ENCODE data around the gene DNHD1. TPM values are rescaled to one million over a fixed set of nuclear protein-coding genes. Genes with fewer than 3 reads are reported as not detected.

DNHD1 gene
- polyA plus RNA-seq, 3 donors = 0.24 to 21.0 (median 0.59) TPM

- intact Hi-C loops (cut with micrococcal nuclease) = loop anchor here (2.0 to 10.0 kb wide), 6 partner anchors 90 to 243 kb away; partner anchors contain the start of genes CNGA4 (in 1 of the 2), ILK (in 1 of the 2), MRPL17 (in 1 of the 2) and RRP8 (in 1 of the 2)
- Mint-ChIP-seq H3K9me3 (peaks cover 0 to 2% (median 0%) of the 10 kb centered on the region in 7 donors), H3K27me3 (ENCODE audit: low read depth in 3 of 3) (peaks cover 0 to 5% (median 0%) of the 10 kb centered on the region in 3 donors), H3K27ac (peak overlapping the region; percentile 96 to 99 (median 98)), H3K4me3 (peak overlapping the region; percentile 82 to 91), H3K4me1 (peaks cover 35% of the 10 kb centered on the region), H3K36me3 (peaks cover 37 to 40% of the 10 kb centered on the region in 2 donors)
- Histone ChIP-seq H3K4me1 (ENCODE audit: control insufficient read depth in 1 of 2, insufficient read depth in 2 of 2, low read length in 2 of 2) (peaks cover 22 to 25% of the 10 kb centered on the region in 2 donors), H3K4me2 (replicated peaks; ENCODE audit: extremely low read depth, low read length, poor library complexity, severe bottlenecking) (peak overlapping the region; percentile 75), H3K79me2 (ENCODE audit: insufficient read depth, low read length) (peaks cover 32% of the 10 kb centered on the region), H3K9ac (ENCODE audit: insufficient read depth, low read length, poor library complexity, severe bottlenecking) (peak overlapping the region; percentile 69), H3K9me3 (replicated peaks in 1 of 2; ENCODE audit: control insufficient read depth in 1 of 2, insufficient read depth in 1 of 2, low read length in 2 of 2) (no peaks in the 10 kb centered on the region), H3K4me3 (replicated peaks in 1 of 3; ENCODE audit: low read depth in 2 of 3, low read length in 3 of 3) (peak overlapping the region; percentile 56 to 78 (median 64)), H3K27me3 (ENCODE audit: control insufficient read depth in 2 of 2, insufficient read depth in 2 of 2, low read length in 2 of 2) (no peaks in the 10 kb centered on the region), H3K36me3 (replicated peaks in 1 of 2; ENCODE audit: control insufficient read depth in 1 of 2, insufficient read depth in 2 of 2, low read length in 2 of 2) (peaks cover 44 to 57% of the 10 kb centered on the region in 2 donors), H2AFZ (ENCODE audit: insufficient read depth, low read depth, low read length, poor library complexity, severe bottlenecking) (peak overlapping the region; percentile 9), H4K20me1 (ENCODE audit: insufficient read depth, low read length) (no peaks in the 10 kb centered on the region), H3K27ac (ENCODE audit: low read depth in 1 of 2, low read length in 2 of 2) (peak overlapping the region; percentile 97 to 98)
- DNase-seq = no peak
- TF ChIP-seq, protein P1, sequence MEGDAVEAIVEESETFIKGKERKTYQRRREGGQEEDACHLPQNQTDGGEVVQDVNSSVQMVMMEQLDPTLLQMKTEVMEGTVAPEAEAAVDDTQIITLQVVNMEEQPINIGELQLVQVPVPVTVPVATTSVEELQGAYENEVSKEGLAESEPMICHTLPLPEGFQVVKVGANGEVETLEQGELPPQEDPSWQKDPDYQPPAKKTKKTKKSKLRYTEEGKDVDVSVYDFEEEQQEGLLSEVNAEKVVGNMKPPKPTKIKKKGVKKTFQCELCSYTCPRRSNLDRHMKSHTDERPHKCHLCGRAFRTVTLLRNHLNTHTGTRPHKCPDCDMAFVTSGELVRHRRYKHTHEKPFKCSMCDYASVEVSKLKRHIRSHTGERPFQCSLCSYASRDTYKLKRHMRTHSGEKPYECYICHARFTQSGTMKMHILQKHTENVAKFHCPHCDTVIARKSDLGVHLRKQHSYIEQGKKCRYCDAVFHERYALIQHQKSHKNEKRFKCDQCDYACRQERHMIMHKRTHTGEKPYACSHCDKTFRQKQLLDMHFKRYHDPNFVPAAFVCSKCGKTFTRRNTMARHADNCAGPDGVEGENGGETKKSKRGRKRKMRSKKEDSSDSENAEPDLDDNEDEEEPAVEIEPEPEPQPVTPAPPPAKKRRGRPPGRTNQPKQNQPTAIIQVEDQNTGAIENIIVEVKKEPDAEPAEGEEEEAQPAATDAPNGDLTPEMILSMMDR (IDR thresholded peaks at IDR 0.05) = no peak
- 78% methylated on average over 6 of the region's 9 CpGs for WGBS (ENCODE audit: insufficient coverage)
These were observed 16.7 kb upstream of the DNHD1 start for GRCh38 chr11:6480299-6480914.

DNA sequence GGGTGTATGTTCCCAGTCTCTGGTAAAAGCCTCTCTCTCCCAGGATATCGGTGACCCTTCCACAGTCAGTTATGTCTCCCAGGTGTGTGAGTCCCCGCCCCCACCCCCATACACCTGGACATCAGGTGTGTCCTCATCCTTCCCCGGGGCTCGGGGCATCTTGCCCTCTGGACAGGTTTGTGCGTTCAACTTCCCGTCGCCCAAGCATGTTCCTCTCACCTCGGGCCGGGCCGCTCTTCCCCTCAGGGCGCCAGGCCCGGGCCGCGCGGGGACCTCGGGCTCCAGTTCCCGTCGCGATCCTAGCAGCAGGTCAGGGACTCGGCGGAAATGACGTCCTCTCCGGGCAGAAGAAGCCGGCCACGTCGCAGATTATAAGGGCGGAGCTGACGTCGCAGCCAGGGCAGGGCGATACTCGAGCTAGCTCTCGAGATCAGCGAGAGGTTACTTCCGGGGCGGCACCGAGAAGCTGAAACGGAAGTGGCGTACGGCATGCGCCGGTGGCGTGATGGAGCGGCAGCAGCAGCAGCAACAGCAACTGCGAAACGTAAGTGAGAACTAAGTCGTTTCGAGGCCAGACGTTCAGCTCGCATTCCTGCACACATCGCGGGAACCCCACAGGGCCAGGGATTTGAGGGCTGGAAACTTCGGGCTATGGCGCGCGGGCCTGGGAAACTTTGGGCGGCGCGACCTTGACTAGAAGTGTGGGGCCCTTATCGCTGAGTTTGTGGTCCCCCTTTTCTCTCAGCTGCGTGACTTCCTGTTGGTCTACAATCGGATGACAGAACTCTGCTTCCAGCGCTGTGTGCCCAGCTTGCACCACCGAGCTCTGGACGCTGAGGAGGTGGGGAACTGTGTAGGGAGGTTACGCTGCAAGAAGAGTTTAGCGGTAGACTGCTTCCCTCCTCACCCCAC lies 15.8 kb upstream of the DNHD1 start, which contains the start of the genes ARFIP2 and TIMM10B:
ARFIP2 (minus strand) TSS at position 320 of the 912 bp plus-strand sequence. CDS start 910 bp downstream, outside the sequence.
TIMM10B (plus strand) TSS at position 490 of the 912 bp plus-strand sequence; CDS start at position 506, 16 bp downstream.
- Mint-ChIP-seq H3K9me3 (peaks cover 0 to 2% (median 0%) of the 10 kb centered on the region in 7 donors), H3K4me3 (peak within 1 kb of the TSS; percentile 82 to 91), H3K36me3 (peaks cover 37 to 40% of the 10 kb centered on the region in 2 donors), H3K27me3 (ENCODE audit: low read depth in 3 of 3) (peaks cover 0 to 2% (median 0%) of the 10 kb centered on the region in 3 donors), H3K4me1 (peaks cover 31% of the 10 kb centered on the region), H3K27ac (peak within 1 kb of the TSS; percentile 96 to 99 (median 98))
- peak; percentile 99 to 100 (median 99) for DNase-seq
- H3K9ac ChIP-seq (ENCODE audit: insufficient read depth, low read length, poor library complexity, severe bottlenecking) = peak within 1 kb of the TSS; percentile 69
- H3K4me3 ChIP-seq (replicated peaks in 1 of 3; ENCODE audit: low read depth in 2 of 3, low read length in 3 of 3) = peak within 1 kb of the TSS; percentile 56 to 78 (median 64)
- H2AFZ ChIP-seq (ENCODE audit: insufficient read depth, low read depth, low read length, poor library complexity, severe bottlenecking) = peak within 1 kb of the TSS; percentile 76
- H4K20me1 ChIP-seq (ENCODE audit: insufficient read depth, low read length) = no peaks in the 10 kb centered on the region
- H3K27me3 ChIP-seq (ENCODE audit: control insufficient read depth in 2 of 2, insufficient read depth in 2 of 2, low read length in 2 of 2) = no peaks in the 10 kb centered on the region
- TF ChIP-seq, protein P1 (IDR thresholded peaks at IDR 0.05) = no peak
- H3K4me2 ChIP-seq (replicated peaks; ENCODE audit: extremely low read depth, low read length, poor library complexity, severe bottlenecking) = peak within 1 kb of the TSS; percentile 75
- H3K9me3 ChIP-seq (replicated peaks in 1 of 2; ENCODE audit: control insufficient read depth in 1 of 2, insufficient read depth in 1 of 2, low read length in 2 of 2) = no peaks in the 10 kb centered on the region
- intact Hi-C loops (cut with micrococcal nuclease) = loop anchor here (2.0 to 10.0 kb wide), 6 partner anchors 90 to 244 kb away; partner anchors contain the start of genes CNGA4 (in 1 of the 2), ILK (in 1 of the 2), MRPL17 (in 1 of the 2) and RRP8 (in 1 of the 2)
- H3K79me2 ChIP-seq (ENCODE audit: insufficient read depth, low read length) = peaks cover 32% of the 10 kb centered on the region
- peaks cover 52 to 66% of the 10 kb centered on the region in 2 donors for H3K36me3 ChIP-seq (replicated peaks in 1 of 2; ENCODE audit: control insufficient read depth in 1 of 2, insufficient read depth in 2 of 2, low read length in 2 of 2)
- H3K27ac ChIP-seq (ENCODE audit: low read depth in 1 of 2, low read length in 2 of 2) = peak within 1 kb of the TSS; percentile 97 to 98
- under 1% methylated on average over 59 of the region's 66 CpGs for WGBS (ENCODE audit: insufficient coverage)
- H3K4me1 ChIP-seq (ENCODE audit: control insufficient read depth in 1 of 2, insufficient read depth in 2 of 2, low read length in 2 of 2) = peaks cover 22 to 25% of the 10 kb centered on the region in 2 donors
